ENCODE measurements around the gene ROBO2.

- TF ChIP-seq, protein P1, sequence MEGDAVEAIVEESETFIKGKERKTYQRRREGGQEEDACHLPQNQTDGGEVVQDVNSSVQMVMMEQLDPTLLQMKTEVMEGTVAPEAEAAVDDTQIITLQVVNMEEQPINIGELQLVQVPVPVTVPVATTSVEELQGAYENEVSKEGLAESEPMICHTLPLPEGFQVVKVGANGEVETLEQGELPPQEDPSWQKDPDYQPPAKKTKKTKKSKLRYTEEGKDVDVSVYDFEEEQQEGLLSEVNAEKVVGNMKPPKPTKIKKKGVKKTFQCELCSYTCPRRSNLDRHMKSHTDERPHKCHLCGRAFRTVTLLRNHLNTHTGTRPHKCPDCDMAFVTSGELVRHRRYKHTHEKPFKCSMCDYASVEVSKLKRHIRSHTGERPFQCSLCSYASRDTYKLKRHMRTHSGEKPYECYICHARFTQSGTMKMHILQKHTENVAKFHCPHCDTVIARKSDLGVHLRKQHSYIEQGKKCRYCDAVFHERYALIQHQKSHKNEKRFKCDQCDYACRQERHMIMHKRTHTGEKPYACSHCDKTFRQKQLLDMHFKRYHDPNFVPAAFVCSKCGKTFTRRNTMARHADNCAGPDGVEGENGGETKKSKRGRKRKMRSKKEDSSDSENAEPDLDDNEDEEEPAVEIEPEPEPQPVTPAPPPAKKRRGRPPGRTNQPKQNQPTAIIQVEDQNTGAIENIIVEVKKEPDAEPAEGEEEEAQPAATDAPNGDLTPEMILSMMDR (conservative IDR thresholded peaks at IDR 0.05 in 1 of 2, IDR thresholded peaks at IDR 0.05 in 1 of 2; ENCODE audit: extremely low read depth in 1 of 2, insufficient read depth in 1 of 2, low read depth in 1 of 2, low read length in 2 of 2) = no peak
- TF ChIP-seq EZH2 (IDR thresholded peaks at IDR 0.05; ENCODE audit: borderline replicate concordance, low read length) = no peak
These were observed 523.1 kb downstream of the ROBO2 start for GRCh38 chr3:77563012-77563411.
